Type B pancreatic cell (in vitro differentiated cells): ENCODE data around the gene LCN6. TPM values are rescaled to one million over a fixed set of nuclear protein-coding genes. Genes with fewer than 3 reads are reported as not detected.

Experiments used
- DNase-seq: peaks from one replicate; pipeline ENCODE4 v3.0.0; 2021; ENCODE audit warnings: mixed read lengths; ENCODE audit not compliant: unreplicated experiment; ENCODE audit errors: extremely low spot score
- H3K27ac Mint-ChIP-seq: 2 replicates; pipeline ENCODE4 v1.8.0; 2021; ENCODE audit warnings: mild to moderate bottlenecking, mixed read lengths
- H3K27me3 Mint-ChIP-seq: 2 replicates; pipeline ENCODE4 v1.8.0; 2021; ENCODE audit warnings: mixed read lengths
- H3K36me3 Mint-ChIP-seq: 2 replicates; pipeline ENCODE4 v1.8.0; 2021; ENCODE audit warnings: mixed read lengths
- H3K4me1 Mint-ChIP-seq: one replicate; pipeline ENCODE4 v1.8.0; 2021; ENCODE audit warnings: mixed read lengths; ENCODE audit not compliant: unreplicated experiment
- H3K4me3 Mint-ChIP-seq: 2 replicates; pipeline ENCODE4 v1.8.0; 2021; ENCODE audit warnings: mild to moderate bottlenecking, mixed read lengths
- H3K9me3 Mint-ChIP-seq: 2 replicates; pipeline ENCODE4 v1.8.0; 2021; ENCODE audit warnings: mixed read lengths
- CTCF ChIP-seq: fragments of 200-600 bp; sonication (generic); conservative IDR thresholded peaks from 2 replicates; pipeline ENCODE4 v1.5.0; 2021; ENCODE audit warnings: antibody characterized with exemption, mild to moderate bottlenecking
- total RNA-seq: library from RNA; stranded (reverse); gene quantifications from 2 replicates; pipeline ENCODE4 v1.2.1, GENCODE V29; 2021; ENCODE audit warnings: low replicate concordance

LCN6 gene
- total RNA-seq, 1 donor from 2014 or later: not detected

DNA sequence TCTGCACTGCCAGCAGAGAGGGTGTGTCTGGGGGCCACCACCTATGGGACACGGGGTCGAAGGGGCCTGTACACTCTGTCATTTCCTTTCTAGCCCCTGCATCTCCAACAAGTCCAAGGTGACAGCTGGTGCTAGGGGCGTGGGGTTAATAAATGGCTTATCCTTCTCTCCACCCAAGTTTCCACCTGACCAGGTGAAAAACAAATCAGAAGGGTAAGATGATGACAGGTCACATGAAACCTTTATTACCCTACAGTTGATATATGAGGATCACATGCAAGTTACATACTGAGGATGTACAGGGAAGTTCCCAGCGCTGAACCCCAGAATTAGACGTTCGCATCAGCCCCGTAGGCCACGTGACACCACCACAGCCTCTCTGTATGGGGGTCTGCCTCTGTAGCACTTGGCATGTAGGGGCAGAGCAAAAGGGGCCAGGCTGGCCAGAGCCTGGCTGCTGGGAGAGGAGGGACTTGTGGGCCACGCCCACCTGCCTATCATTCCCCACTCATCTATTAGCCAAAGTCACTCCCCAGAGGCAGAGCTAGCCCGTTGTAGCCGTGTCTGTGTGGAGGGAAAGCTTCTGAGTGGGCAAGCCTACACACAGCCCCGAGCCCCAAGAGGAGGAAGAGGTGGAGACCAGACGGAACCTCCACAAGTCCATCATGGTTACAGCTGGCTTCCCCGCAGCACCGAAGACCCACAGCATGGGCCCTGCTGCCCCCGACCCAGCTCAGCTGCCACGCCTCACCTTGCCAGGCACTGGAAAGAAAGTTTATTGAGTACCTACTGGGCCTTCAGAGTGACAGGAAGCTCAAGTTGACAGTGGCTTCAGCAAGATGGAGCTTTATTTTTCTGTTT lies 45.0 kb upstream of the LCN6 start:
- Mint-ChIP-seq H3K4me3 (peak overlapping the region; percentile 70), H3K36me3 (no peaks in the 10 kb centered on the region), H3K9me3 (no peaks in the 10 kb centered on the region), H3K4me1 (peaks cover 39% of the 10 kb centered on the region), H3K27ac (peak overlapping the region; percentile 93), H3K27me3 (peaks cover 2% of the 10 kb centered on the region)
- no peak for DNase-seq
- TF ChIP-seq CTCF: no peak

- no peak for DNase-seq
- H3K27ac Mint-ChIP-seq: peak overlapping the region; percentile 95
- no peaks in the 10 kb centered on the region for H3K9me3 Mint-ChIP-seq
- H3K27me3 Mint-ChIP-seq: peaks cover 4% of the 10 kb centered on the region
- H3K36me3 Mint-ChIP-seq: no peaks in the 10 kb centered on the region
- H3K4me3 Mint-ChIP-seq: peak overlapping the region; percentile 89
- peaks cover 47% of the 10 kb centered on the region for H3K4me1 Mint-ChIP-seq
- no peak for TF ChIP-seq CTCF
Observed at GRCh38 chr9:136792321-136793085, 44.2 kb upstream of the LCN6 start.

DNA sequence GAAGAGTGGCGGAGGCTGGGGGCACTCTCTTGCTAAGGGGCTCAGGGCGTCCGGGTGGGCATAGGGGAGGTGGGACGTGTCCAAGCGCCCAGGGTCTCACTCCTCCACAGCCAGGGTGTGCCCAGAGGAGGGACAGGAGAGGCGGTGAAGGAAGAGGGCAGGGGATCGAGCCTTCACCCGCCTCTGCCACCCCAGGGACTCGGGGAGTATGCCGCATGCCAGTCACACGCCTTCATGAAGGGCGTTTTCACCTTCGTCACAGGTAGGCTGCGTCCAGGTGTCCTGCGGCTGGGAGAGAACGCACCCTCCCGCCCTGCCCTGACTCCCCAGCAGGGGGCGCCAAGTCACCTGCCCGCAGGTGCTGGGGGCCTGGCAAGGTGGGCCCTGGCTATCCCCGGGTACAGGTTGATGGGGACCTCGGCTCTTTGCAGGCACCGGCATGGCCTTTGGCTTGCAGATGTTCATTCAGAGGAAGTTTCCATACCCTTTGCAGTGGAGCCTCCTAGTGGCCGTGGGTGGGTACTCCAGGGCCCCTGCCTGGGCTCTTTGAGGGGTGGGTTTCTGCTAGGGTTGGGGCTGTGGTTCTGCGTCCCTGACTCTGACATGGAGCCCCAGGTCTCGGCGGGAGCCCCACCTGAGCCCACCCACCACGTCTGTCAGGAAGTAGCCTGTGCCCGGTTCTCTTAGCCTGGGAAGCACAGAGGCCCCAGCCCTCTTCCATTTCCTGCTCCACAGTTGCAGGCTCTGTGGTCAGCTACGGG lies 43.4 kb upstream of the LCN6 start:
- H3K27ac Mint-ChIP-seq: peak overlapping the region; percentile 95
- H3K9me3 Mint-ChIP-seq: no peaks in the 10 kb centered on the region
- H3K27me3 Mint-ChIP-seq: peaks cover 7% of the 10 kb centered on the region
- peak; percentile 96 for TF ChIP-seq CTCF
- peak; percentile 81 for DNase-seq
- H3K4me3 Mint-ChIP-seq: peak overlapping the region; percentile 89
- no peaks in the 10 kb centered on the region for H3K36me3 Mint-ChIP-seq
- H3K4me1 Mint-ChIP-seq: peaks cover 44% of the 10 kb centered on the region

DNA sequence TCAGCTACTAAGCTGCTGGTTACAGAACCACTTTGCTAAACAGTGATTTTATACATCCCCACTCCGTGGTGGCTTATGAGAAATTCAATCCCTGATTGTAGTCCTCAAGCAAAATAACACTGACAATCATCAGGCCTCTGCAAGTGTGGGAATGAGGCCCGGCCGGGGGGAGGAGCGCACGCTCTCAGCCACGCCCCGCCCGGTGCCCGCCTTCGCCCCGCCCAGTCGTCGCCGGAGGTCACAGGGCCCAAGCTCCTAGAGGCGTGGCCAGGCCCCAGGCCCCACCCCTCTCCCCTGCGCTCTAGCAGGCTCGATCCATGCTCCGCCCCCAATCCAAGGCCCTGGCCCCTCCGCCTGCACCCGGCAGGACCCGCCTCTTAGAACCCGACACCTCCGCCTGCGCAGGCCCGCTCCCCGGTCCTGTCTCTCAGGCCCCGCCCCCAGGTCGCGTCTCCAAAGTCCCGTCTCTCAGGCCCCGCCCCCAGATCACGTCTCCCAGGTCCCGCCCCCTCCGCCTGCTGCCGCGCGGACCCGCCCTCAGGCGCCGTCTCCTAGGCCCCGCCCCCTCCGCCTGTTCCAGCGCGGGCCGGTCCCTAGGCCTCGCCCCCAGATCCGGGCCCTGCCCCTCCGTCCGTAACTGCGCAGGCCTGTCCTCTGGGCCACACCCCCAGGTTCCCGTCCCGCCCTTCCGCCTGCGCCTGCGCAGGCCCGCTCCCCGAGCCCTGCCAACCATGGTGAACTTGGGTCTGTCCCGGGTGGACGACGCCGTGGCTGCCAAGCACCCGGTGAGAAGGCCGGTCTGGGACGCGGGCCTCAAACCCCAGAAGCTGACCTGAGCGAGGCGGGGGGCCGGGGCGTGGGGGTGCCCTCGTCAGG lies 42.6 kb upstream of the LCN6 start, which contains the start of gene TMEM141:
Gene TMEM141 (plus strand): TSS at position 705 of the 876 bp plus-strand sequence. CDS start 27 bp downstream, at position 732.
- H3K9me3 Mint-ChIP-seq: no peaks in the 10 kb centered on the region
- peak; percentile 100 for DNase-seq
- peaks cover 36% of the 10 kb centered on the region for H3K4me1 Mint-ChIP-seq
- H3K27ac Mint-ChIP-seq: peak within 1 kb of the TSS; percentile 95
- peak within 1 kb of the TSS; percentile 89 for H3K4me3 Mint-ChIP-seq
- H3K27me3 Mint-ChIP-seq: peaks cover 9% of the 10 kb centered on the region
- no peak for TF ChIP-seq CTCF
- no peaks in the 10 kb centered on the region for H3K36me3 Mint-ChIP-seq
